Activated CD4-positive, alpha-beta T cell treated with anti-CD3 and anti-CD28 coated beads, Interleukin-10, Interleukin-2, amounts not matched to agents 100 ng/mL and 50 ng/mL, durations not matched to agents 16 hours and 8 hours (primary cell): ENCODE measurements around the gene UPK1B.
A peak's percentile ranks its signal among the peaks of the same experiment; 100 is the strongest.
"Not testable (repeated sequence)": the region's sequence is repeated elsewhere in the genome, so short reads cannot be mapped to it uniquely, and the experiment has no call there.

ENCODE experiments used
- DNase-seq: peaks from one replicate; pipeline ENCODE4 v3.0.0-alpha.2; 2020

Gene UPK1B

GRCh38 chr3:119227070-119227850, 53.9 kb downstream of the UPK1B start:
- no peak for DNase-seq

- DNase-seq: no peak
These were observed 55.2 kb downstream of the UPK1B start for GRCh38 chr3:119228373-119229145.

GRCh38 chr3:119229190-119229589, 55.8 kb downstream of the UPK1B start:
- no peak for DNase-seq

GRCh38 chr3:119230071-119230470, 56.7 kb downstream of the UPK1B start:
- no peak for DNase-seq

GRCh38 chr3:119230745-119231144, 57.3 kb downstream of the UPK1B start:
- no peak for DNase-seq

- no peak for DNase-seq
These were observed 61.2 kb downstream of the UPK1B start for GRCh38 chr3:119234610-119235009.

GRCh38 chr3:119235151-119235550, 61.8 kb downstream of the UPK1B start:
- no peak for DNase-seq

GRCh38 chr3:119236756-119237155, 63.4 kb downstream of the UPK1B start:
- peak; percentile 60 for DNase-seq

GRCh38 chr3:119237299-119237698, 63.9 kb downstream of the UPK1B start:
- DNase-seq: no peak

- no peak for DNase-seq
These were observed 65.0 kb downstream of the UPK1B start for GRCh38 chr3:119238363-119238762.

- DNase-seq: no peak
These were observed 65.9 kb downstream of the UPK1B start for GRCh38 chr3:119239206-119239820.

GRCh38 chr3:119240101-119240590, 66.7 kb downstream of the UPK1B start:
- peak; percentile 56 for DNase-seq

- peak; percentile 89 for DNase-seq
These were observed 67.4 kb downstream of the UPK1B start, which contains the start of gene B4GALT4 for GRCh38 chr3:119240591-119241434. Gene B4GALT4, minus strand, starts transcription at chr3:119240878. Its CDS starts 10,779 bp downstream, at chr3:119230099.

- not testable (repeated sequence) for DNase-seq
These were observed 69.1 kb downstream of the UPK1B start for GRCh38 chr3:119242387-119243057.

- DNase-seq: not testable (repeated sequence)
These were observed 69.7 kb downstream of the UPK1B start for GRCh38 chr3:119243058-119243529.

GRCh38 chr3:119243712-119244111, 70.3 kb downstream of the UPK1B start:
- no peak for DNase-seq

GRCh38 chr3:119245778-119246177, 72.4 kb downstream of the UPK1B start:
- DNase-seq: no peak
